HG03521 (cell line): Measurements from ENCODE around the gene PGBD4.

ENCODE experiments used
- ATAC-seq: cut with Tn5 transposase; IDR thresholded peaks from one replicate; pipeline ENCODE4 v1.9.1; 2021; ENCODE audit warnings: mild to moderate bottlenecking, moderate library complexity; ENCODE audit not compliant: unreplicated experiment

The PGBD4 gene

DNA sequence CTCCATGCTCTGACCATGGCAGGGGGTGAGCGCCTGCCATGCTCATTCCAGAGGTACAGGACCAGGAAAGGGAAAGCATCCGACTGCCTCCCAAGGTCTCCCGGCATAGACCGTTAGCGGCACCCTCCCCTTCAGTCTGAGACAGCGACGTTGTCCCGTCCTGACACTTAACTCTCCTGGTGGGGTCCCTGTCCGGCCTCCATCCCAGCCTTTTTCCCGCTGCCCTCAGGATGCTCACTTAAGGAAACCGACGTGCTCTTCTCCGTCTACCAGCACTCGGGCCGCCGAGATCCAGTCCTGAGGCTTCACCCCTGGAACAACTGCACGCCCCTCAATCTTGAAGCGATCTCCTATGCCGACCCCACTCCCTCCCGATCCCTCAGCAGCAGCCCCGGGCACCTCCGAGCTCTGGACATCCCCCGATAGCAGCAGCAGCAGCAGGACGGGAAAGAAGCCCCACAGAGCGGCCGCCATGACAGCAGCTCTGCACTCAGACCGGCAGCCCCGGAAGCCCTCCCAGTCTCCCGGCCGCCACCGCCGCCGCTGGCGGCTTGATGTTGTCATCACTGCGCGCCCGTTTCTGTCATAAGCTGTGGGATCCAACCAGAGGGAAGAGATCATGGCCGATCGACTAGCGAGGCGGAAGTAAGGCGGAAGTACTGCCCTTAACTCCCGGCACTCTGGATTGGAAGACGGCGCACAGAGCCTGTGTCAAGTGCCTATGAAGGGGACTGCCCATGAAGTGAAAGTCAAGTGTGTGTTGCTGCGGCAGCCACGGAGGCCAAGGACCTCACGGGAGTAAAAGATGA is at the start of gene PGBD4, which contains the start of gene EMC7:
PGBD4 (plus strand) TSS at position 718 of the 809 bp plus-strand sequence. CDS start 449 bp downstream, outside the sequence.
EMC7 (minus strand) TSS at position 497 of the 809 bp plus-strand sequence; CDS start at position 474, 23 bp downstream.
- ATAC-seq: peak; percentile 97

- ATAC-seq: no peak
Observed at GRCh38 chr15:34054081-34054707, 47.7 kb upstream of the PGBD4 start.

DNA sequence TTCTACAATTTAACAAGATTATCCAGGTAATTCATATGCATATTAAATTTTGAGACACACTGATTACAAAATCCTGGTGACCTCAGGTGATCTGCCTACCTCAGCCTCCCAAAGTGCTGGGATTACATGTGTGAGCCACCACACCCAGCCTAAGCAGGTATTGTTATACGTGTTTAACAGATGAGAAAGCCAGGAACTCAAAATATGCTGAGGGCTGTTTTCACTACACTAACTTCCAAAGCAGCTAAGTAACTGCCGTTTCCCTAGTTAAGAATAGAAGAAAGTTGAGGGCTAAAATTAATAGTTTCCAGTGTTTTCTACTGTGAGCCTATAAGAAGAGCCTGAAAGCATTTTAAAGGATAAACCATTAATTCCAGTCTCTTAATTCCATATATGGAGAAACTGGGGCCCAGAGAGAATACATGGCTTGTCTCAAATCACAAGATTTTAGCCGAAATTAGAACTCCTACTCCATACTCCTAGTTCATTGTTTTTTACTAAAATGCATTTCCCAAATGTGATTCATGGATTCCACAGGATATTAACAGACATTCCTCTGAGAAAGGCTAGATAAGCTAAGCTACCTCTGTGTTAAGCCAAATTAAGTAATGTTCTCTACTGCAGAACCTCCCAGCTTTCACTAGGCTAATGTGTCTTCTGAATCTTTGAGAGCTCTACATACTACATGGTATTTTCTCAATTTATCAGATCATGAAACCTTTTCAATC is 45.9 kb upstream of the PGBD4 start:
- ATAC-seq: no peak

- ATAC-seq: no peak
Observed at GRCh38 chr15:34056911-34057310, 45.0 kb upstream of the PGBD4 start.

DNA sequence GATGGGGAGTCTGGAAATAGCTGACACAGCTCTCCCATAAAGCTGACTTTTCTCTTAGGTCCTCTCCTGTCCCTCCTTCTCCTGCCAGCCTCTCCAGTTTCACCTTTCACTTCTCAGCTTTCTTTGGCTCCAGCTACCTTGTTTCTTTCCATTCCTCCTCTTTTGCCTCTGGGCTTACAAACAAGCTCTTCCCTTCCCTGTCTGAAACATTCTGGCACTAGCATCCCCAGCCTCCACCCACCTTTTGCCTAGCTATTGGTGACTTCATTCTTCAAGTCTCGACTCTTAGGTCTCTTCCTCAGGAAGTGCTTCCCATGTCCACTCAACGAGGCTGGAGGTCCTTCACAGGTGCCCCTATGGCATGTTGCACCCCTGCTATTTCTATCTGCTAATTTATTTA is 42.4 kb upstream of the PGBD4 start:
- no peak for ATAC-seq

GRCh38 chr15:34059946-34060345 is 41.9 kb upstream of the PGBD4 start:
- ATAC-seq: no peak

DNA sequence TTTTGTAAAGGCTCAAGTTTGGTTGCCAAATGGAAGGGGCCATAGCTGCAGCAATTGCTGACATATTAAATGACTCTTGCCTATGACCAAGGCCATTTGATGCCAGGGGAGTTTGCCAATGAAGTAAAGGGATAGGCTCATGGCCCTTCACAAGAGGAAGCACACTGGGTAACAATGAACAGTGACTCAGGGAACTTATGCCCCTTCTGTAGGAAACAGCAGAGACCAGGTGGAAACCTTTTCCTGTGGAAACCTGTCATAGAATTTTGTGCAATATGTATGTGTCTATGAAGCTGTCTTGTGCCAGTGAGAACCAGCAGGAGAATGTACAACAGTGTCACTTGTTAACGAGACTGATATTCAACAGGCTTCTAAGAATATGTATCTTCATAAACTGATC is 37.4 kb upstream of the PGBD4 start:
- no peak for ATAC-seq

DNA sequence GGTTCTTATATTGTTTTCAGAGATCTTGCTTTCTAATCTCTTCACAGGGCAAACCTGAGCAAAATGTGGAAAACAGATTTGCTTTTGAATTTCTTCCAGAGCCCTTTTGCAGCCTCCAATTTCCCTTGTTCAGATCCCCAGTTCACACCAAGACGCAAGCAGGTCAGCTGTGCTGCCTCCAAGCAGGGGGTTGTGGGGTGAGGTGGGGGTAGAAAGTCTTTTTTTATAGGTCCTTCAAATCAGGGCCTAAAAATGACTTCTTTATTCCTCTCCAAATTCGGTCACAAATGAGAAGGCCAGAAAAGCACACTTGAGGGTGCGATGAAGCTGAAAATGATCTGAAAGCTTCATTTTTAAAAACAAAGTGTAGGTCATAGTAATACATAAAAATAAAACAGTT is 36.6 kb upstream of the PGBD4 start:
- no peak for ATAC-seq

DNA sequence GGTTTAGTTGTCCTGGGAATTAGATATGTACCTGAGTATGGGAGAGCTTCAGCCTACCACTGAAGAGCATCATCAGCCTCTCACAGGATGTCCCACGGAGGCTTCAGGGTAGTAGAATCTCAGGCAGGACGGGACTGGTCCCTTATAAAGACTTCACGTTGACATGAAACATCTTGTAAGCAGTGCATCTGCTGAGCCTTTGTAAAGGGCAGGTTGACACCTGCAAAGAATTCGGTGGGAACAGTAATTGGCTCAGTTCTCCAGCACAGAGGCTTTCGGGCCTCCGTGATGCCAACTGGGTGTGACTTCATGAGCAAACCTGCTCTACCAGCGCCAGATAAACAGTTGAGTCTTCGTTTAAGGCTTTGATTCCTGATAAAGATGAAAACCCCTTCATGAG is 35.9 kb upstream of the PGBD4 start:
- no peak for ATAC-seq

- ATAC-seq: no peak
Observed at GRCh38 chr15:34070003-34070402, 31.9 kb upstream of the PGBD4 start.

GRCh38 chr15:34076785-34077184 is 25.1 kb upstream of the PGBD4 start:
- no peak for ATAC-seq

GRCh38 chr15:34078900-34079299 is 23.0 kb upstream of the PGBD4 start:
- no peak for ATAC-seq

DNA sequence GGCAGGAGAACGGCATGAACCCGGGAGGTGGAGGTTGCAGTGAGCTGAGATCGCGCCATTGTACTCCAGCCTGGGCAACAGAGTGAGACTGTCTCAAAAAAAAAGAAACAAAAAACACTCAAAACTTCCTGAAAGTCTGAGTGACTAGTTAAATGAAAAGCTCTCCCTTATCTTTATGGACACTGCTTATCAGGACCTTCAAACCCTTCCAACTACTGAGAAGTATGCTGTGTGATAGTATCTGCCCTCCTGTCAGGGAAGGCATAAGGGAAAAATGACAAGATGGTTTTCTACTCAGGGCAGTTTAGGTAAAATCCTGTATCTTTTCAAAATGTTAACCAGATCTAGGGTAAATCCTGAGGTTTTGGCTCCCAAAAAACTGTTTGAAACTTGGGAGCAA is 22.0 kb upstream of the PGBD4 start:
- ATAC-seq: no peak

GRCh38 chr15:34084086-34084485 is 17.8 kb upstream of the PGBD4 start:
- no peak for ATAC-seq

- ATAC-seq: no peak
Observed at GRCh38 chr15:34085746-34086145, 16.1 kb upstream of the PGBD4 start.

DNA sequence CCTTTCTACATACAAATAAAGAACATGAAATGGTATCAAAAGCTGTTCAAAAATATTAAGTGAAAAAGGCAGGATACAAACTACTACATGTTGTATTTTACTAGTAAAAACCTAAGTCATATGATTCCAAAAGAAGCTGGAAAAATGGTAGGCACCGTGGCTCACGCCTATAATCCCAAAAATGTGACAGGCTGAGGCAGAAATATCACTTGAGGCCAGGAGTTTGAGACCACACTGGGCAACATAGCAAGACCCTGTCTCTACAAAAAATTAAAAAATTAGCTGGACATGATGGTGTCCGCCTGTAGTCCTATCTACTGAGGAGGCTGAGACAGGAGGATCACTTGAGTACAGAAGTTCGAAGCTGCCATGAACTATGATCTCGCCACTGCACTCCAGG is 2.0 kb upstream of the PGBD4 start:
- no peak for ATAC-seq

GRCh38 chr15:34102175-34102925 is 467 bp downstream of the PGBD4 start:
- ATAC-seq: no peak

- no peak for ATAC-seq
Observed at GRCh38 chr15:34106423-34106822, 4.5 kb downstream of the PGBD4 start.

DNA sequence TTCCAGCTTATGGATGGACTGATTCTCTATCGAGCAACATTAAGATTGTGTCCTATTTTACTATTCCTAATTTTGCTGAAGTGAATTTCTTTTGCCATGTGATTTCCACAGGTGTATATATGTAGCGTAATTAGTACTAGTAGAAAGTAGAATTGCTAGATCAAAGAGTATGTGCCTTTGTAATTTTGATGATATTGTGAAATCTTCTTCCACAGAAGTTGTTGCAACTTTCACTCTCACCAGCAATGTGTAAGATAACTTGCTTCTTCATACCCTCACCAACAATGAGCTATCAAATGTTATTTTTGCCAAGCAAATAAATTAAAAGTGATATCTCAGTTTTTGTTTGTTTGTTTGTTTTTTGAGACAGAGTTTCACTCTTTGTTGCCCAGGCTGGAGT is 5.4 kb downstream of the PGBD4 start:
- ATAC-seq: no peak

DNA sequence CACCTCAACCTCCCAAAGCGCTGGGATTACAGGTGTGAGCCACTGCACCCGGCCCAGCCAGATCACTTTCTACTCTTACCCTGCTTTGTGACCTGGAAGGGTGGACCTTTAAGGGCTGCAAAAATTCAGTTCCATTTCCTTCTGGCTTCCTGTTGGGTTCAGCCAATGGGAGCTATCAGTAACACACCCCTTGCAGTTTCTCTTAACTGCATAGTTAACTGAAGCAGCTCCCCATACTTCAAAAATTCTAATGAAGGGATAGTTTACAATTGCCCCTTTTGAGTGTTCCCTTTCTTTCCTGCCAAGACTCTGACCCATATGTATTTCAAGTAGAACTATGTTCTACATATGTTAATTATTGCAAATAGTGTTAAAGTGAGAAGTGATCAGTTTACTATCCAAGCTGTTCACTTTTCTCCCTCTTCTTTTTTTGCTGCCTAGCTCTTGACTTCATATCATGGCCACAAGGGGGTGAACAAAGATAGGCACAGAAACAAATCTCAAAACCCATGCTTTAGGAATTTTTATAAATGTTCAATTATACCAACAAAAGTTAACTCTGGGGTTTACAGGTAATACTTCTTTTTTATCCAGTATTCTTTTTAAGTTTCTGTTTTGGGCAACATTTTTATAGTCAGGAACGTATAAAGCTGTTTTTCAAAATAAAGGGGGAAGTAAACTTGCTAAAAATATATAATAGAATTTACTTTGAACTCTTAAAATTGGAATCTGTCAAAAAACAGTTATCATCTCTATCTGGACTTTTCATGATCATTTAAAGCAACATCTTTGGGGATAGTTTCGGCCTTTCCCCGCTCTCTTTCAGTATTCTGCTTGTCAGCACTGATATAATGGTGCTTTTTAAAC is 8.1 kb downstream of the PGBD4 start:
- ATAC-seq: no peak
